ENCODE data around the gene HABP4.

DNA sequence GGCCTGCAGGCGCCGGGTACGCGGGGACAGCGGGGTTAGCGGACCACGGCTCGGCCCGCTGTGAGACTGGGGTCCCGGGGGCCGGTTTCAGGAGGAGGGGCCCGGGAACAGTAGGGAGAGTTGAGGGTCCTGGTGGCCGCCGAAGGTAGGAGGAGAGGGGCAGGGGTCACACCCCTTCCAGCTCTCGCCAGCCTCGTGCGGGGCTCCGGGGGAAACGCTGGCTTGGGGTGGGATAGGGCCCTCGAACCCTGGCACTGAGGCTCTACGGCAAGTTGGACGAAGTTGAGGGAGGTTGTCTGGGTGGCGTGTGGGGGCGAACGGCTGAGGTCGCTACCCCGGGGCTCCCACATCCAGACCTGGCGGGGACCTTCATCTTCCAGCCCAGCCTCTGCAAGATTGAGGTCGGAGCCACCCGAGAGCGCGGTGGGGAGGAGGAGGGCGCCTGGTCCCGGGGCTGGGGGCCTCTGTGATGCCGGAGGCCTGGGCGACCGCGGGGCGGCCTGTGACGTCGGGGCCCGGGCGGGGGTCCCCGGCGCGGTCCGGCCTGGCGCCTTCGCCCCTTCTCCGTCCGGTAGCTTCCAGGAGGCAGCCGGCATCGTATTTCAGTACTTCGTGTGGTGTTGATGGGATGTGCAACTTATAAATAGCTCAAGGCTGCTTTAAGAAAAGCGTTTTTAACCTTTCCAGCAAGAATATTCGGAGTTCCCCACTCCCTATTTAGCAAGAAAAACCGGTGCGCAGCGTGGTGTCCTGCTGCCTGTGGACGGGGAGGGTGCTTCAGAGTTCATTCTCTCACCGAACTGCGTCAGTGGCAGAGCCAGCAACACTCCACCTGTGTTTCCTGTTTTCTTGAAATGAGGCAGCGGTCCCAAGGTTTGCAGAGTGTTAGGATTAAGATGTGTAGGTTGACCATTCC, 902 bp downstream of the HABP4 start:
- TF ChIP-seq ETV6 (conservative IDR thresholded peaks at IDR 0.05 in 1 of 2, IDR thresholded peaks at IDR 0.05 in 1 of 2; ENCODE audit: borderline replicate concordance in 1 of 2, low read depth in 1 of 2) (no peak), MYC (IDR thresholded peaks at IDR 0.05; ENCODE audit: insufficient read depth, insufficient read length, insufficient replicate concordance, low read length, severe bottlenecking) (no peak), POLR2A (IDR thresholded peaks at IDR 0.05; ENCODE audit: low read depth, low read length) (no peak), YY1 (IDR thresholded peaks at IDR 0.05; ENCODE audit: low read depth, low read length) (no peak), CTCF (IDR thresholded peaks at IDR 0.05 in 2 of 3, conservative IDR thresholded peaks at IDR 0.05 in 1 of 3; ENCODE audit: control insufficient read depth in 2 of 3, extremely low read depth in 1 of 3, insufficient read depth in 1 of 3, low read depth in 3 of 3, low read length in 3 of 3) (no peak), SPI1 (IDR thresholded peaks at IDR 0.05; ENCODE audit: borderline replicate concordance, insufficient read depth, low read depth, low read length) (no peak), TCF7 (IDR thresholded peaks at IDR 0.05; ENCODE audit: borderline replicate concordance) (no peak)
- TF ChIP-seq, protein P1, sequence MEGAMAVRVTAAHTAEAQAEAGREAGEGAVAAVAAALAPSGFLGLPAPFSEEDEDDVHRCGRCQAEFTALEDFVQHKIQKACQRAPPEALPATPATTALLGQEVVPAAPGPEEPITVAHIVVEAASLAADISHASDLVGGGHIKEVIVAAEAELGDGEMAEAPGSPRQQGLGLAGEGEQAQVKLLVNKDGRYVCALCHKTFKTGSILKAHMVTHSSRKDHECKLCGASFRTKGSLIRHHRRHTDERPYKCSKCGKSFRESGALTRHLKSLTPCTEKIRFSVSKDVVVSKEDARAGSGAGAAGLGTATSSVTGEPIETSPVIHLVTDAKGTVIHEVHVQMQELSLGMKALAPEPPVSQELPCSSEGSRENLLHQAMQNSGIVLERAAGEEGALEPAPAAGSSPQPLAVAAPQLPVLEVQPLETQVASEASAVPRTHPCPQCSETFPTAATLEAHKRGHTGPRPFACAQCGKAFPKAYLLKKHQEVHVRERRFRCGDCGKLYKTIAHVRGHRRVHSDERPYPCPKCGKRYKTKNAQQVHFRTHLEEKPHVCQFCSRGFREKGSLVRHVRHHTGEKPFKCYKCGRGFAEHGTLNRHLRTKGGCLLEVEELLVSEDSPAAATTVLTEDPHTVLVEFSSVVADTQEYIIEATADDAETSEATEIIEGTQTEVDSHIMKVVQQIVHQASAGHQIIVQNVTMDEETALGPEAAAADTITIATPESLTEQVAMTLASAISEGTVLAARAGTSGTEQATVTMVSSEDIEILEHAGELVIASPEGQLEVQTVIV (IDR thresholded peaks at IDR 0.05; ENCODE audit: borderline replicate concordance, partially characterized antibody), result no peak
- TF ChIP-seq, protein P2, sequence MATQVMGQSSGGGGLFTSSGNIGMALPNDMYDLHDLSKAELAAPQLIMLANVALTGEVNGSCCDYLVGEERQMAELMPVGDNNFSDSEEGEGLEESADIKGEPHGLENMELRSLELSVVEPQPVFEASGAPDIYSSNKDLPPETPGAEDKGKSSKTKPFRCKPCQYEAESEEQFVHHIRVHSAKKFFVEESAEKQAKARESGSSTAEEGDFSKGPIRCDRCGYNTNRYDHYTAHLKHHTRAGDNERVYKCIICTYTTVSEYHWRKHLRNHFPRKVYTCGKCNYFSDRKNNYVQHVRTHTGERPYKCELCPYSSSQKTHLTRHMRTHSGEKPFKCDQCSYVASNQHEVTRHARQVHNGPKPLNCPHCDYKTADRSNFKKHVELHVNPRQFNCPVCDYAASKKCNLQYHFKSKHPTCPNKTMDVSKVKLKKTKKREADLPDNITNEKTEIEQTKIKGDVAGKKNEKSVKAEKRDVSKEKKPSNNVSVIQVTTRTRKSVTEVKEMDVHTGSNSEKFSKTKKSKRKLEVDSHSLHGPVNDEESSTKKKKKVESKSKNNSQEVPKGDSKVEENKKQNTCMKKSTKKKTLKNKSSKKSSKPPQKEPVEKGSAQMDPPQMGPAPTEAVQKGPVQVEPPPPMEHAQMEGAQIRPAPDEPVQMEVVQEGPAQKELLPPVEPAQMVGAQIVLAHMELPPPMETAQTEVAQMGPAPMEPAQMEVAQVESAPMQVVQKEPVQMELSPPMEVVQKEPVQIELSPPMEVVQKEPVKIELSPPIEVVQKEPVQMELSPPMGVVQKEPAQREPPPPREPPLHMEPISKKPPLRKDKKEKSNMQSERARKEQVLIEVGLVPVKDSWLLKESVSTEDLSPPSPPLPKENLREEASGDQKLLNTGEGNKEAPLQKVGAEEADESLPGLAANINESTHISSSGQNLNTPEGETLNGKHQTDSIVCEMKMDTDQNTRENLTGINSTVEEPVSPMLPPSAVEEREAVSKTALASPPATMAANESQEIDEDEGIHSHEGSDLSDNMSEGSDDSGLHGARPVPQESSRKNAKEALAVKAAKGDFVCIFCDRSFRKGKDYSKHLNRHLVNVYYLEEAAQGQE (IDR thresholded peaks at IDR 0.05; ENCODE audit: low read depth, low read length), result no peak

Data from GM12878 (cell line).